ENCODE results near the gene GET3. TPM values are rescaled to one million over a fixed set of nuclear protein-coding genes. Genes with fewer than 3 reads are reported as not detected.

GET3 gene
- total RNA-seq, 1 experiment from 2014 or later, result 53.9 TPM

DNA sequence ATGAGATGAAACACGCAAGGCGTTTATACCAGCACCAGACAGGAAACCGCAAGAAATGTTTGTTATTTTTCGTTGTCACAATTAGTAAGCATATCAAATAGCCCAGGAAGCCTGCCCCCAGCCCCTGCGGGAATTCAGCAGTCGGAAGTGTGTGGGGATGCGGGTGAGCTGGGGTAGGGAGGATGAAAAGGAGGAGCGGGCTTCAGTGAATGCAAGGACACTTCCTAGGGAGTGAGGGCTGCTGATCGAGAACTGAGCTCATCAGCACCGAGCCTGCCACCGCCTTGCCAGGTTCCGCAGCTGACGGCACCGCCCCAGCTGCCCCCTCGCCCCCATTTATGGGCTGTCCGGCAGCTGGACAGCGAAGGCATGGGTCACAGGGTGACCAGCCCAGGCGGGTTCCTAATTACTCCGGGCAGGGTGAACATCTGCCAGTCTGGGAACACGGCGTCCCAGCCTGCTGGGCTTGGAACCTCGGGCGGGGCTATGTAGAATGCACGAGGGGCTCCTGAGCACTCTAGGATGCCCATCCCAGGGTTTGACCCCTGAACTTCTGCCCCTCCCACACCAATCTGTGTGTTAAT is 12.7 kb downstream of the GET3 start:
- no peak for DNase-seq (ENCODE audit: extremely low read depth, low read depth)

DNA sequence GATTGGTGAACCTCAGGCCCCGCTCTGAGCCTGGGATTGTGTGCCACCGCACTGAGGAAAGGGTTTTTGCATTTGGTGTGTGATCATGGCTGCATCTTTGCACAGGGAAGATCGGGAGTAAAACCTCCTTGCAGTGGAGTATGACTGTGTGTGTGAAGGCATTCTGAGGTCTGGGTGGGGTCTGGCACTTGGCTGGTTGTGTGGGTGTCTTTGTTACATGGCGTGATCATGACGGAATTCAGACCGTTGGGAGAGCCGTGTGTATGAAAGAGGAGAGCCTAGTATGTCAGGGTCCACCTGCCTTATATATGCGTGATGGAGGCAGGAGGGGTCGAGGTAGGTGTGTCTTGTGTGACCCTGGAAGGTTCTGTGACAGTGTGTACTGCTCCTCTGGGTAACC is 13.6 kb downstream of the GET3 start:
- no peak for DNase-seq (ENCODE audit: extremely low read depth, low read depth)

DNA sequence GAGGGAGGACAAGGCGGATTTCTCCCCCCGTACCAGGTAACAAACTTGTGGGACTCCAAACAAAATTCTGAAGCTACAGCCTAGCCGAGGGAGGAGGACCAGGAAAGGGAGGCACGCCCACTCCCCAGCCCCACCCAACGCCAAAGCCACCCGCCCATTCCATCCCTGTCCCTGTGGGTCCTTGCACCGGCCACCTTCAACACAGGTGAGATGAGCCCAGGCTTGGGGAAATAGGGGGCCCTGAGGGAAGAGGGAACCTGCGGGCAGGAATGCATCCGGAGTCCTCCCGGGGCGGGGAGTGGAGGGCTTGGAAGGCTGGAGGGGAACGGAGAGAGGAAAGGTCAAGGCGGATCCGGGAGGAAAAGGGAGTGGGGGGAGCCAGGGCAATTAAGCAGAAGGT is 14.3 kb downstream of the GET3 start, which contains the start of gene BEST2:
BEST2 (plus strand) TSS at position 157 of the 400 bp plus-strand sequence. CDS start 802 bp downstream, outside the sequence.
- DNase-seq (ENCODE audit: extremely low read depth, low read depth), result no peak

DNA sequence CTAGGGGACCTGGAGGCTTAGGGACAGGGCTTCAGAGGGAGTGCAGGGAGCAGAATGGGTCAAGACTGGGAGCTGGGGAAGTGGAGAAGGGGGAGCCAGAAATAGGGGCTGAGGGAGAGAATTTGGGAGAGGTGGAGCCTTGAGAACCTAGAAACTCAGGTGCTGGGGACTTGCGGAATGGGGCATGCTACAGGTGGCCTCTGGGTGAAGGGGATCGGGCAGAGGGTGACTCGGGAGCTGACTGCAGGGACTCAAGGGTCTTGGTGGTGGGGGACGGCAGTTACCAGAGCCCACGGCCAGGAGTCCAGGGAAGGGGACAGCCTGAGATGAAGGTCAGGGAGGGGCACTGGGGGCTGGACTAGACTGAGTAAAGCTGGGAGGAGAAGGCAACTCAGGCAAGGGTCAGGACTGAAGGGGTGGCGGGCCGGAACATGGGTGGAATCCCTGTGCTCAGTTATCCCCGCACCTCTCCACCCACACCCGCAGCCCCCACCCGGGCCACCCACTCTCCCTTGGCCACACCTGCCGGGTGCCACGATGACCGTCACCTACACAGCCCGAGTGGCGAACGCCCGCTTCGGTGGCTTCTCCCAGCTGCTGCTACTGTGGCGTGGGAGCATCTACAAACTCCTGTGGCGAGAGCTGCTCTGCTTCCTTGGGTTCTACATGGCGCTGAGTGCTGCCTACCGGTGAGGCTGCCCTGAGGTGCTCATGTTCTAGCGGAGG is 14.9 kb downstream of the GET3 start:
- no peak for DNase-seq (ENCODE audit: extremely low read depth, low read depth)

DNA sequence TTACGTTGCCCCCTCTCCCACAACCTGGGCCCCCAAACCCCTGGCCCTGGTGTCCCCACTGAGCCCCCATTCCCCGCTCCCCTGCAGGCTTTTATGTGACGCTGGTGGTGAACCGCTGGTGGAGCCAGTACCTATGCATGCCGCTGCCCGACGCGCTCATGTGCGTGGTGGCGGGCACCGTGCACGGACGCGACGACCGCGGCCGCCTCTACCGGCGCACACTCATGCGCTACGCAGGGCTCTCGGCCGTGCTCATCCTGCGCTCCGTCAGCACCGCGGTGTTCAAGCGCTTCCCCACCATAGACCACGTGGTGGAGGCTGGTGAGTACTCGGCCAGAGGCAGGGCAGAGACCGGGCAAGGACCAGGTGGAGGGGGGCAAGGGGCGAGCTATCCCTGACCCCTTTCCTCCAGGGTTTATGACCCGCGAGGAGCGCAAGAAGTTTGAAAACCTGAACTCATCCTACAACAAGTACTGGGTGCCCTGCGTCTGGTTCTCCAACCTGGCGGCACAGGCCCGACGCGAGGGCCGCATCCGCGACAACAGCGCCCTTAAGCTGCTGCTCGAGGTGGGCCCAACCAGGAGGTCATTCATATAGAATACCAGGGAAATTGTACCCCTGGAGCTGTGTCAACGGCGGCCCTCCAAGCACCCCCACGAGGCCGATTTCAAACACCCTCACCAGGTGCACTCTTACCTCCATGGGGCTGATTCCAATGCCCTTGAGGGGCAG is 17.3 kb downstream of the GET3 start:
- no peak for DNase-seq (ENCODE audit: extremely low read depth, low read depth)

DNA sequence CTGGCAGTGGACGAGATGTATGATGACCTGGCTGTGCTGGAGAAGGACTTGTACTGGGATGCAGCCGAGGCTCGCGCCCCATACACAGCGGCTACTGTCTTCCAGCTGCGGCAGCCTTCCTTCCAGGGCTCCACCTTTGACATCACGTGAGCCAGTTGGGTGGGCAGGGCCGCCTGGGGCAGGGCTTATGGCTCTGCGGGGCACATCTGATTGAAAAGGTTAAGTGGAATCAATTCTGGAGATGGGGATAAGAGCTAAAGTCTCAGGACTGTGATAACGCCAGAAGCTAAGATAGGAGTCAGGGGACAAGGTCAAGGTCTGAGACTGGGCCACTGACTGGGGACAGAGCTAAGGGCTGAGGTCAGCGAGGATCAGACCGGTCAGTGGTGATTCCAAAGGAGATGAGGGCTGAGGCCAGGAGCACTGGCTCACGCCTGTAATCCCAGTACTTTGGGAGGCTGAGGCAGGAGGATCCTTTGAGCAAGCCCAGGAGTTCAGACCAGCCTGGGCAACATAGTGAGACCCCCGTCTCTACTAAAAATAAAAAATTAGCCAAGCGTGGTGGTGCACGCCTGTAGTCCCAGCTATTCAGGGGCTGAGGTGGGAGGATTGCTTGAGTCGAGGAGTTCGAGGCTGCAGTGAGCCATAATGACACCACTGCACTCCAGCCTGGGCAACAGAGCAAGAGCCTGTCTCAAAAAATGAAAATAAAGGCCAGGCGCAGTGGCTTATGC is 19.0 kb downstream of the GET3 start:
- no peak for DNase-seq (ENCODE audit: extremely low read depth, low read depth)

DNA sequence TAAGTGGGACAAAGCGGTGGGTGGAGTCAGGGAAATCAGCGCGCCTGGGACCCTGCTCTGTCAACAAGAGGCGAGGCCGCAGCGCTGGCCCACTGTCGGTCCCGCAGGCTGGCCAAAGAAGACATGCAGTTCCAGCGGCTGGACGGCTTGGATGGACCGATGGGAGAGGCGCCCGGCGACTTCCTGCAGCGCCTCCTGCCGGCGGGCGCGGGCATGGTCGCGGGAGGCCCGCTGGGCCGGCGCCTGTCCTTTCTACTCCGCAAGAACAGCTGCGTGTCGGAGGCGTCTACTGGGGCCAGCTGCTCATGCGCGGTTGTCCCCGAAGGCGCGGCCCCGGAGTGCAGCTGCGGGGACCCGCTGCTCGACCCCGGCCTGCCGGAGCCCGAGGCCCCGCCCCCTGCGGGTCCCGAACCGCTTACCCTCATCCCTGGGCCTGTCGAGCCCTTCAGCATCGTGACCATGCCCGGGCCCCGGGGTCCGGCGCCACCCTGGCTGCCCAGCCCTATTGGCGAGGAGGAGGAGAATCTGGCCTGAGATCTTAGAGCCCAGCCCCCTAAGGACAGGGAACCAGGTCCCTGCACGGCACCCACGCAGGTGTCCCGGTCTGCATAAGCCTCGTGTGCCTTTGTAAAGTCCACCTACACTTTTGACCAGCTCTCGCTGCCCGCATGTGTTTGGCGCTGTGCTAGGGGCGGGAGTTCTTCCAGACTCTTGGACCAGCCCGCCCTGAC is 20.4 kb downstream of the GET3 start:
- peak; percentile 47 for DNase-seq (ENCODE audit: extremely low read depth, low read depth)

DNA sequence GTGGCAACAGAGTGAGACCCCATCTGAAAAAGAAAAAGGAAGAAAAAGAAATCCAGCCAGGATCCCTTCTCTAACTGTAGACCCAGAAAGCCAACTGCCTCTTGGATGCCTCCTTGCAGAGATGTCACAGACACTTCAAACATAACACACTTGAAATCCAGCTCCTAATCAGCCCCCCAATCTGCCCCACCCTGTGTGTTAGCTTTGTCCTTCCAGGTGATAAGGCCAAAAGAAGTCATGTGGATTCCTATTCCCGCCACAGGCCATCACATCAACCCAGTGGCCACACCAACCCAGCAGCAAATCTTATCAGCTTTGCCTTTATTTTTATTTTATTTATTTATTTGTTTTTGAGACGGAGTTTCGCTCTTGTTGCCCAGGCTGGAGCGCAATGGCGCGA is 22.4 kb downstream of the GET3 start:
- no peak for DNase-seq (ENCODE audit: extremely low read depth, low read depth)

- DNase-seq (ENCODE audit: extremely low read depth, low read depth), result no peak
Measured at GRCh38 chr19:12763100-12763499, 25.8 kb downstream of the GET3 start.

GRCh38 chr19:12764698-12765097 is 27.4 kb downstream of the GET3 start:
- DNase-seq (ENCODE audit: extremely low read depth, low read depth), result no peak

DNA sequence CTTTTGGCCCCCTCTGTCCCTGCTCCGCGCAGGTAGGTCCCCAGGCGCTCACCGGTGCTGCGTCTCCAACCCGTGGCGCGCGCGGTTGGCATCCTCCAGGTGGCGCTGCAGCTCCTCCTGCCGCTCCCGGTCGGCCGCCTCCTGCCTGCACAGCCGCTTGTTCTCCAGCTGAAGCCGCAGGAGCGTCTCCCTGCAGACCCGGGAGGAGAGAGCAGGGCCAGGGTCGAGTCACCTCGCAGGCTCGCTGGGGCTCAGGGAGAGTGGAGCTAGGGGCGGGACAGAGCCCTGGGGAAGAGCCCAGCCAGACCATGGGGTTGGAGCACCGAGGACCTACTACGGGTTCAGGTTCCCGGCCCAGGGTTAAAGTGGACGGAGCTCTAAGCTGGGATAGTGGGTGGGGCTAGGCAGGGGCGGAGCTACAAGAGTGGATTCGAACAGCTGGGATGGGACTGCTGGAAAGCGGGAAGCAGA is 28.8 kb downstream of the GET3 start:
- peak; percentile 72 for DNase-seq (ENCODE audit: extremely low read depth, low read depth)

DNA sequence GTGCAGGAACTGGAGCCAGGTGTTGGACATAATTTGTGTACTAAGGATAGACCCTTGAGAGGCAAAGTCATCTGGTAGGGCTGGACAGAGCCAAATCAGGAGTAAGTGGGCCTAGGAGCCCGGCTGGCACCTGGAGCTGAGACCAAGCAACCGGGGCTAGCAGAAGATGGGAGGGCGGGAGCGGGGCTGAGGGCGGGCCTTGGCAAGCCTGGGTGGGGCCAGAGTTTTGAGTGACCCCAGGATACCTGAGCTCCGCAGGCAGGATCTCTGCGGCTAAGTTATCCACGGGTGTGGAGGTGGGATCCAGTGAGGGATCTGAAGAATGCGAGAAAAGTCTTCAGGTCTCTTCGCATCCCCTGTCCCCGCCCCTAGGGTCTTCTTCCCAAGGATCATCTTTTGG is 29.9 kb downstream of the GET3 start:
- DNase-seq (ENCODE audit: extremely low read depth, low read depth), result no peak

DNA sequence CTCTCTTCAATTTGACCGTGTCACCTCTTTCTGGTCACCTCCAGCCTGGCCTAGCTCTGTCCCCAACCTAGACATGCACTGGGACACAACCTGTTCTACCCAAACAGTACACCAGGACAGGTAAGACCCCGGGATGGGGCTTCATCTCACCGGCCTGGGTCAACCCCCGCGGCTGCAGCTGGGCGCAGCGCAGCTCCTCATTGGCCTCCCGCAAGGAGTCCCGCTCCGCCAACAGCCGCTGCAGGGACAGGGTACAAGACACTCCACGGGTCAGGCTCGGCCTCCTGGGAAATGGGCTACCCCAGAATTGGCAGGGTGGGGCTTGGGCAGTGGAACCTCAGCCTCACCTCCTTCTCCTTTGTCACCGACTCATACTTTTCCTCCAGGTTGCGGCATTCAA is 30.4 kb downstream of the GET3 start:
- DNase-seq (ENCODE audit: extremely low read depth, low read depth), result no peak

DNA sequence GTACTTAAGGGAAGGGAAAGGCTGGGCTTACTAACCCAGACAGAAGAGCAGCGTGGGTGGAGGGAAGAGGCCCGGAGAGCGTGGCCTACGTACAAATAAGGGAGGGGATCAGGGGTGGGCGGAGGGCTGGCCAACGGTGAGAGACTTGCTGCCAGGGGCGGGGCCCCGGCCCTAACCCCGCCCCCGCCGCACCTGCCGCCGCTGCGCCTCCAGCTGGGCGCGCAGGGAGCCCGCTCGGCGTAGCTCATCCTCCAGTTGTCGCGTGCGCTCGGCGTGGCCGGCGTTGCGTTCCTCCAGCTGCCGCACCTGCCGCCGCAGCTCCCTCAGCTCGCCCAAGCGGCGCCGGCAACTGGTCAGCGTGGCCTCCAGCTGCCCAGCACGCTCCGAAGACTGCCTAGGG is 32.4 kb downstream of the GET3 start:
- DNase-seq (ENCODE audit: extremely low read depth, low read depth), result no peak

DNA sequence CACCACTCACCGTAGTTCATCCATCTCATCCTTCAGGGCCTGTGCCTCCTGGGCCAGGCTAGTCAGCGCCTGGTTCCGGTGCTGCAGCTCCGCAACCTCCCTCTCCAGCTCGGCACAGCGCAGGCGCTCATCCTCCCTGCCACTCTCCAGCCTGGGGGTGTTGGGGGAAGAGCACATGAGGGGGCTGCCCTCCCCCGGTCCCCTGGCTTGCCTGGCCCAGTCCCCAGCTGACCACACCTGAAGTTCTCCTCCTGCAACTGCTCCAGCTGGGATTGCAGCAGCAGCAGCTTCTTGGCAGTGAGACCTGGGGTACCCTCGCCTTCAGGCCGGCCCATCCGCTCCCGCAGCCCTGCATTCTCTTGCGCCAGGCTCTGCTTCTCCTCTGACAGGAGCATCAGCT is 33.6 kb downstream of the GET3 start:
- no peak for DNase-seq (ENCODE audit: extremely low read depth, low read depth)

DNA sequence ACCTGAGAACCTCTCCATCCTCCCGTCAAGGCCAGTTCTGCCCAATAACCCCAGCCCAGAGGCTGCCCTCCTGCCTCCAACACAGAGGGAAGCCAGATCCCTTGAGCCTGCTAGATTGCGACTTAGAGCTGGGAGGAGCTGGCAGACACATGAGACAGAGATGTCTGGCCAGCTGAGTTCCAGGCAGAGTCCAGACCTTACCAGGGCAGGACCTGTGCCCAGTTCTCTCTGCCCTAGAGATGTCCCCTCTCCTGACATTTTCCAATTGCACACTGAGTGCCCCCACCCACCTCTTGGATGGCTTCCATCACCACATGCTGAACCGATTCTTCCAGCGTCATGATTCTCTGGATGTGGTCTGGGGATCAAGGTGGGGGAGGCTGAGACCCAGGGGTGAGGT is 35.0 kb downstream of the GET3 start:
- DNase-seq (ENCODE audit: extremely low read depth, low read depth), result no peak

DNA sequence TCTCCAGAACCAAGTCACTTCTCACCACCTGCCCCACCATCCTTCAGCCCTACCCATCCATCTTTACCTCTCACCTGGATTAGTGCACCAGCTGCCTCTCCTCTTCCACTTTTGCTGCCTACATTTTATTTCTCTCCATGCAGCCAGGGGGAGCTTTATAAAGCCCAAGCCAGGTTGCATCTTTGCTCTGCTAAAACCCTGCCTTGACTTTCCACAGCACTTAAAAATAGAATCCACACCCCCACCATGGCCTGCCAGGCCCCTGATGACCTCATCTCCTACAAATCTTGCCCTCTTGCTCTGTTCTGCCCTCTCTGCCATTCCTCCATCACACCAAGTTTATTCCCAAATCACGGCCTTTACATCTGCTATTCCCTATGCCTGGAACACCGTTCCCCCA is 36.3 kb downstream of the GET3 start:
- no peak for DNase-seq (ENCODE audit: extremely low read depth, low read depth)

GRCh38 chr19:12774588-12775555 is 37.6 kb downstream of the GET3 start, which contains the start of gene HOOK2:
Gene HOOK2 (minus strand): TSS chr19:12775552. CDS start chr19:12775449, 103 bp downstream.
- DNase-seq (ENCODE audit: extremely low read depth, low read depth), result no peak
